HG03432 (cell line): ENCODE measurements around the gene RASL10B.
"Not testable (repeated sequence)": the region's sequence is repeated elsewhere in the genome, so short reads cannot be mapped to it uniquely, and the experiment has no call there.

Source experiments
- ATAC-seq: cut with Tn5 transposase; IDR thresholded peaks from one replicate; pipeline ENCODE4 v1.9.1; 2021; ENCODE audit warnings: mild to moderate bottlenecking, moderate library complexity; ENCODE audit not compliant: unreplicated experiment

The RASL10B gene

GRCh38 chr17:35731239-35731916 is at the start of gene RASL10B:
Gene RASL10B, plus strand, starts transcription at chr17:35731639. Its CDS starts 3,546 bp downstream, at chr17:35735185.
- no peak for ATAC-seq

- ATAC-seq: no peak
These were observed 47.8 kb upstream of the RASL10B start for GRCh38 chr17:35683591-35683990.

- no peak for ATAC-seq
These were observed 47.2 kb upstream of the RASL10B start for GRCh38 chr17:35684055-35684802.

GRCh38 chr17:35692512-35693210 is 38.8 kb upstream of the RASL10B start:
- ATAC-seq: no peak

GRCh38 chr17:35693662-35694061 is 37.8 kb upstream of the RASL10B start:
- ATAC-seq: no peak

GRCh38 chr17:35694906-35695305 is 36.5 kb upstream of the RASL10B start:
- no peak for ATAC-seq

- ATAC-seq: no peak
These were observed 35.8 kb upstream of the RASL10B start for GRCh38 chr17:35695613-35696012.

- ATAC-seq: no peak
These were observed 32.6 kb upstream of the RASL10B start for GRCh38 chr17:35698800-35699199.

GRCh38 chr17:35700150-35700549 is 31.3 kb upstream of the RASL10B start:
- no peak for ATAC-seq

- ATAC-seq: no peak
These were observed 29.9 kb upstream of the RASL10B start for GRCh38 chr17:35701491-35701890.

GRCh38 chr17:35703308-35703707 is 28.1 kb upstream of the RASL10B start:
- not testable (repeated sequence) for ATAC-seq

- no peak for ATAC-seq
These were observed 26.2 kb upstream of the RASL10B start for GRCh38 chr17:35705230-35705629.

- ATAC-seq: no peak
These were observed 25.7 kb upstream of the RASL10B start for GRCh38 chr17:35705705-35706104.

- no peak for ATAC-seq
These were observed 23.3 kb upstream of the RASL10B start for GRCh38 chr17:35708149-35708548.

- ATAC-seq: no peak
These were observed 22.5 kb upstream of the RASL10B start for GRCh38 chr17:35708951-35709350.

- no peak for ATAC-seq
These were observed 21.6 kb upstream of the RASL10B start for GRCh38 chr17:35709874-35710273.

GRCh38 chr17:35710950-35711349 is 20.5 kb upstream of the RASL10B start:
- ATAC-seq: no peak

- ATAC-seq: no peak
These were observed 18.2 kb upstream of the RASL10B start for GRCh38 chr17:35713069-35713728.

- ATAC-seq: no peak
These were observed 16.5 kb upstream of the RASL10B start for GRCh38 chr17:35714988-35715387.

- ATAC-seq: no peak
These were observed 16.0 kb upstream of the RASL10B start for GRCh38 chr17:35715416-35715815.

- ATAC-seq: no peak
These were observed 15.3 kb upstream of the RASL10B start for GRCh38 chr17:35716173-35716572.
